GM08714 (cell line): ENCODE data around the gene DMBX1.

ENCODE experiments used
- H3K4me3 ChIP-seq: fragments of 200-500 bp; sonication (Bioruptor generic); 2 replicates; pipeline ENCODE4 v1.5.1; 2014; ENCODE audit warnings: mild to moderate bottlenecking, low read length, inconsistent platforms
- ZNF274 ChIP-seq: IDR thresholded peaks from 2 replicates; pipeline ENCODE4 v1.6.1; 2012; ENCODE audit warnings: mild to moderate bottlenecking, low read depth, low read length

Gene DMBX1

DNA sequence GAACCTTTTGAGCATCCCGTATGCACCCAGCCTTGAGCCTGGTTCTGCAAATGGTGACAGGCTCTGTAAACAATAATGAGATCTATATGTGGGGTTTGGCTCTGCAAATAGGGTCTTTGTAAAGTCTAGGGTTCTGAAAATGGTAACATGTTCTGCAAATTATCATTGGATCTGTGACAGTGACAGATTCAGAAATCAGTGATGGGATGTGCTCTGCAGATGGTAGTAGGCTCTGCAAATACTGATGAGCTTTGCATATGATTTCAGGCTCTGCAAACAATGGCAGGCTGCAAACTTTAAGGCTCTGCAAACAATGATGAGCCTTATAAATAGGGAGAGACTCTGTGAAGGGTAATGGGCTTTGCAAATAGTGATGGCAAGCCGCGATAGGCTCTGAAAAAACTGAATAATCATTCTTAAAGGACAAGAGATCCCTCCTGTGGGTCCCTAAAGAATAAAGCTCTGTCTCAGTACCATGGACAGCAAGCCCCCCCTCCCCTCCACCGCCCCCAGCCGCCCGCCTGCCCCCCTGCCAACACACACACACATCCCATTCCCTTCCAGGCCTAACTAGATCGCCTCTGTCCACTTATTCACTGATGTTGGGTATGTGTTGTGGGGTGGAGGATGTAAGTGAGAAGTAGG, 17.7 kb upstream of the DMBX1 start:
- TF ChIP-seq ZNF274, result no peak
- H3K4me3 ChIP-seq, result no peak overlapping the region

DNA sequence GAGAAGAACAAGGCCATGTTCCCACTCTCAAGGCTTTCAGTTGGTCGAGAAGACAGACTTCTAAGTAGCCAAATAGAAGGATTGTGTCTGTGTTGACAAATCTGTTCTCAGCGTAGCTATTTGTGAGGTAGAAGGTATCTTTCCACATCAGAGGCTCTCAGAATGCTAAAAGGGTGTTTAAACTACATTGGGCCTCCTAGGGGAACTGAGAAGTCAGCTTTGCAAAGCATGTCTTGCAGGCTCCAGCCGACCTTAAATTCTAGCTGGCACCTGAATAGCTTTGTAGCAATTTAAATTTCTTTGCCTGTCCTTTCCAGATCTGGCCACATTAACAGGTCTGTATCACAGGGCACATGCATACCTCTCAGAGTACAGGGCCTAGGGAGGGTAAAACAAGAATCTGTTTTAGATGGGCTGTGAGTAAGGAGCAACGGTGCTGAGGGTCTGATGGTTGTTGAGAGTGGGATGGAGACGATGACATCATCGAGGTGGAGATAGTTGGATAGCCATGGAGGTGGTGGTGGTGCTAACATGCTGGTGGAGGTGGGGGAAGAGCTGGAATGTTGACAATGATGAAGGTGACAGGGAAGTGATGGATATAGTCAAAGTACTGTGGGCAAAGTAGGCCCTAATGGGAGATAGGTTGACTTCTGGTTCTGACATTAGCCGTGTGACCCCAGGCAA, 17.0 kb upstream of the DMBX1 start:
- no peak overlapping the region for H3K4me3 ChIP-seq
- TF ChIP-seq ZNF274, result no peak

DNA sequence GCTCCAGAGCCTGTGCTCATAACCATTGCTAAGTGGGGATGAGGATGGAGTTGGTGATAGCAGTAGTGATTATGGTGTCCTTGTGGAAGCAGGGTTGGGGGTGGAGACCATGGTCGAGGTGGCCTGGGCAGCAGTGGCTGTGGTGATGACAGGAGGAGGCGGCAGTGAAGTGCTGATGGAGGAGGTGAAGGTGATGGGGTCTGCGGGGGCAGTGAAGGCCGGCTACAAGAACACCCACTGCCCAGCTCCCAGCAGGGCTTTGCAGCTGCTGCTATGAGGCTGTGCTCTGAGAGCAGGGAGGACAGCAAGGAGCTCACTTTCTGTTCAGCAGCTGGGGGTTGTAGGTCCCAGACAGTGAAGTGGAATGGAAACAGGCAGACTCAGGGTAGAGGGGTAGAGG, 15.6 kb upstream of the DMBX1 start:
- no peak for TF ChIP-seq ZNF274
- no peak overlapping the region for H3K4me3 ChIP-seq

GRCh38 chr1:46474570-46474969, 15.1 kb upstream of the DMBX1 start:
- H3K4me3 ChIP-seq, result no peak overlapping the region
- no peak for TF ChIP-seq ZNF274

DNA sequence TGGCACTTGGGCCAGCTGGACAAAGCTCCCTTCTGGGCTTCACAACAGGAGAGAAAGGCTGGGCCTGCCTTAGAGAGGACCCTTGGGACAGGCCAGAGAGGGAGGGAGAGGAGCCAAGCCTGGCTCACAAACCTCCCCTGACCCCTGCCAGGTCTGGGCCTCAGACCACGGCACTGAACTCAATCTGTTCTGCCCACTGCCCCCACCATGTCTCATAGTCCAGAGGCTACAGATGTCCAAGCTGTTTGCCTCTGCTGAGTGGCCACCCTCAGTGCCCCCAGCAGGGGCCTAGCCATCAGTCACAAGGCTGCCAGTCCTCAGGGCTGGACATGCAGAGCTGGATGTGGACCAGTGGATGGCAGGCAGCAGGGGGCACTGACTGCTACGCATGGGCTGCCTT, 13.0 kb upstream of the DMBX1 start:
- no peak for TF ChIP-seq ZNF274
- no peak overlapping the region for H3K4me3 ChIP-seq

DNA sequence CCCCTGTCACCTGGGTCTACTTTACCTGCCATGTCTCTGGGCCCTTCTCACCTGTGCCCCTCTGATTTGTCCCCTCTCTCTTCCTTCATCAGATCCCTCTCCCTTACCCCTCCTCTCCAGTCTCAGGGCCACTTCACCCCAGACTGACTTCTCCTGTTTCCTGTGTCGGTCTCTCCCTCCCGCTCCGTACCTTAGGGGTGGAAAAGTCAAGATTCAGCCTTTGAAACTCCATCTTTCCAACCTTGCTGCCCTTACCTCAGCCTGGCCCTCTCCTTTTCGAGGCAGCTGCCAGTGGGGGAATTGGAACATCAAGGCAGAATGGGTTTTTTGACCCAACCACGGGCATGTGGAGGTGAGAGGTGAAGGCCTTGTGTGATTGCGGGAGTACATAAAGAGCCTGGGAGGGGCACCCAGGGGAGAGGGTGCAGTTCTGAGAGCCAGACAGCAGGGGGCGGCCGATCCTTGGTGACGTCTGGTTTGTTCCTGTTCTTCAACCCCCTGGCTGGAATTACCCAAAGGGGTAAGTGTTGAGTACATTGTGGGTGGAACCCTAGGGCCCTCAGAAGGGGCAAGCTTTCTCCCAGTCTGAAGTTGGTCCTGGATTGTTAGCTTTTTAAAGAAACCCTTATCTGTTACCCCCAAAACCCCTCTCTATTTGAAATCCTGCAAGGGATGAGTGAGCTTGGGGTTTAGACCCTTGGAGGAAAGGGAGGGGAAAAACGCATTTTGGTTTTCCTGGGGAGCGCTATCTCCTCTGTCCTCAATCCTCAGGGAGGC, 12.3 kb upstream of the DMBX1 start:
- H3K4me3 ChIP-seq, result no peak overlapping the region
- TF ChIP-seq ZNF274, result no peak

GRCh38 chr1:46478721-46479485, 10.7 kb upstream of the DMBX1 start:
- no peak for TF ChIP-seq ZNF274

DNA sequence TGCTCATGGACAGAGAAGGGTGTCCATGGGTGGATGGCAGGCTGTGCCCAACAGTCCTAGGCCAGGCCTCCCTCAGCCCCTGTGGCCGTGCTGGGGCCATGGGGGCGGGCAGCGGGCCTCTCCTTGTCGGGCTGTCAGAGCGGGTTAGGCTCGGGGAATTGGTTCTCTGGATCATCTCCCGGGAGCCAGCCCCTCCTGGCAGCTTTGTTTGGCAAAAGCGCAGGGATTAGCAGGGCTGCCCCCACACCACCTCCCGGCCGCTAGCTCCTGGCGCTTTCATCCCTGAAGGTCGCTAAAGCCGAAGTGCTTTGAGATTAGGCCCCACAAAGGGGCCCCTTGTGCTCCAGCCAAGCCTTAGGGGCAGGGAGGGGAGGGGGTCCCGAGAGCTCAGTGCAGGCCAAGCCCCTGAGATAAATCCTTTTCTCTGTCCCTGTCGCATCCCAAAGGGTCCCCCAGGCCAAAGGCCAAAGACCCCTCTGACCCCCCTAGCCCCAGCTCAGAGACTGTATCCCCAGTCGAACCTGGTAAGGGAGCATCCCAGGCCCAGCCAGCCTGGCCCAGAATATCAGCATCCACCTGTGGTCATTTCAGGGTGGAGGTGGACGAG, 9.8 kb upstream of the DMBX1 start:
- H3K4me3 ChIP-seq, result no peak overlapping the region
- no peak for TF ChIP-seq ZNF274

More at GRCh38 chr1:46478721-46479485, 10.7 kb upstream of the DMBX1 start:
- no peak overlapping the region for H3K4me3 ChIP-seq

- no peak for TF ChIP-seq ZNF274
- no peak overlapping the region for H3K4me3 ChIP-seq
Observed at GRCh38 chr1:46480959-46481646, 8.5 kb upstream of the DMBX1 start.

DNA sequence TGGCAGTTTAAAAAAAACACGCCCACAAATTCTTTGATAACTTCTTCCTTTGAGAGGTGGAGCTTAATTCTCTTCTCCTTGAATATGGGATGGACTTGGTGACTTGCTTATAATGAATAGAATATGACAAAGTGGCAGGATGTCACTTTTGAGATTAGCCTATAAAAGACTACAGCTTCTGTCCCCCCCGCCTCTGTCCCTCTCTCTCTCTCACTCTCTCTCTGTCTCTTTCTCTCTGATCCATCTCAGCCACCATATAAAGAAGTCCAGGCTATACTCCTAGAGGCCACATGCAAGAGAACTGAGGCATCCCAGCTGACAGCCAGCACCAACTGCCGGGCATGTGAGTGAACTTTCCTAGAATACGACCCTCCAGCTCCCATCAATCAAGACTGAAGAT, 7.7 kb upstream of the DMBX1 start:
- no peak for TF ChIP-seq ZNF274
- H3K4me3 ChIP-seq, result no peak overlapping the region

- no peak for TF ChIP-seq ZNF274
- no peak overlapping the region for H3K4me3 ChIP-seq
Observed at GRCh38 chr1:46483589-46483988, 6.0 kb upstream of the DMBX1 start.

DNA sequence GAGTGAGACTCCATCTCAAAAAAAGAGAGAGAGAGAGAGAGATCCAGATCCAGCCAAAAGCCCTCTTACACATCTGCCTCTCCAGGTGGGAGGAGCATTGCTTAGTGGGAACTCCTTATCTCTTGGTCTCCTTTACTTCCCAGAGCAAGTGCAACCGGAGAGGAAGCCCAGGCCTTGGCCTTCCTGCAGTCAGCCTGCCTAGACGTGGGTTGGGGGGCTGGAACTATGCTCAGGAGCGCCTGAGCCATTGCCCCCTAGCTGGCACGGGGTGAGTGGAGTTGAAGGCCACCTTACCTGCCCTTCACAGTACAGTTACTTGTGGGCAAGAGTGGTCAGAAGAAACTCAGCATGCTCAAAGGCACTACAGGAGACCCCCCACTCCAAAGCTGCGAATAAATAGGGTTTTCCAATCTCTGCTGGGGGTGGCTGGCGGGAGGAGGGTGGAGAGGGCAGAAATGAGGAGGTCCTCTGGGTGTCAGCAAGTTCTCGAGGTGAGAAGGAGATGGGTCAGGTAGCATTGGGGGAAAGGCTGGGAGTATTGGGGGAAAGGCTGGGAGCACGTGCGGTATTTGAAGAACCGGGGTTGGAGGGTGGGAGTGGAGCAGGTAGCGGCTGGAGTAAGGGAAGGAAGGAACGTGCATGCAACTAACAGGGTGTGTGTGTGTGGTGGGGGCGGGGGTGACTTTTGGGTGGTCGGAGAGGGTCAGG, 4.7 kb upstream of the DMBX1 start:
- H3K4me3 ChIP-seq, result no peak overlapping the region
- TF ChIP-seq ZNF274, result no peak
